Suppressor macrophage treated with lipopolysaccharide for 1 hour (primary cell): ENCODE results near the gene ANTXR1.

ENCODE experiments used
- DNase-seq, 3 donors: peaks; one replicate each; pipeline ENCODE4 v3.0.0-alpha.2; 2020 to 2022

ANTXR1 gene

GRCh38 chr2:69013142-69013839 lies at the start of gene ANTXR1:
ANTXR1 (plus strand) TSS chr2:69013179; CDS start chr2:69013500, 321 bp downstream.
- peak in 2 of 3 donors; percentile 29 to 49 for DNase-seq

- no peak for DNase-seq
Measured at GRCh38 chr2:68964282-68964681, 48.7 kb upstream of the ANTXR1 start.

GRCh38 chr2:68968221-68968620 lies 44.8 kb upstream of the ANTXR1 start:
- DNase-seq: peak; percentile 43 to 65 (median 54)

- no peak for DNase-seq
Measured at GRCh38 chr2:68969736-68970490, 43.1 kb upstream of the ANTXR1 start.

- no peak for DNase-seq
Measured at GRCh38 chr2:68970566-68971265, 42.3 kb upstream of the ANTXR1 start.

GRCh38 chr2:68971591-68972231 lies 41.3 kb upstream of the ANTXR1 start:
- no peak for DNase-seq

- DNase-seq: no peak
Measured at GRCh38 chr2:68974251-68974650, 38.7 kb upstream of the ANTXR1 start, which contains the start of gene GKN1. GKN1 (plus strand) TSS chr2:68974636; CDS start chr2:68974678, 42 bp downstream.

- no peak for DNase-seq
Measured at GRCh38 chr2:68974946-68975665, 37.9 kb upstream of the ANTXR1 start.

- no peak for DNase-seq
Measured at GRCh38 chr2:68975844-68976243, 37.1 kb upstream of the ANTXR1 start.

GRCh38 chr2:68977453-68977852 lies 35.5 kb upstream of the ANTXR1 start:
- DNase-seq: no peak

GRCh38 chr2:68978098-68978497 lies 34.9 kb upstream of the ANTXR1 start:
- DNase-seq: no peak

- DNase-seq: no peak
Measured at GRCh38 chr2:68980956-68981355, 32.0 kb upstream of the ANTXR1 start.

- DNase-seq: no peak
Measured at GRCh38 chr2:68987021-68987503, 25.9 kb upstream of the ANTXR1 start.

- DNase-seq: no peak
Measured at GRCh38 chr2:68989035-68989434, 23.9 kb upstream of the ANTXR1 start.

- DNase-seq: no peak
Measured at GRCh38 chr2:68992341-68992740, 20.6 kb upstream of the ANTXR1 start.

GRCh38 chr2:68992933-68993332 lies 20.0 kb upstream of the ANTXR1 start:
- DNase-seq: no peak

- DNase-seq: no peak
Measured at GRCh38 chr2:68993660-68994059, 19.3 kb upstream of the ANTXR1 start.

GRCh38 chr2:68994864-68995263 lies 18.1 kb upstream of the ANTXR1 start:
- peak; percentile 38 to 64 (median 40) for DNase-seq

GRCh38 chr2:68995916-68996315 lies 17.1 kb upstream of the ANTXR1 start:
- no peak for DNase-seq

GRCh38 chr2:68997401-68997800 lies 15.6 kb upstream of the ANTXR1 start:
- DNase-seq: no peak

GRCh38 chr2:69001879-69002278 lies 11.1 kb upstream of the ANTXR1 start:
- DNase-seq: no peak

- DNase-seq: no peak
Measured at GRCh38 chr2:69003731-69004130, 9.2 kb upstream of the ANTXR1 start.
